CD4-positive, alpha-beta memory T cell (primary cell): ENCODE data around the gene ERO1A. TPM values are rescaled to one million over a fixed set of nuclear protein-coding genes. Genes with fewer than 3 reads are reported as not detected.

Experiments used
- CTCF ChIA-PET: fragments of 350-600 bp; sonication (Branson Sonifier 250); formaldehyde crosslinking; loops from one replicate; lab custom pipeline; 2021; ENCODE audit warnings: inconsistent platforms; ENCODE audit not compliant: partially characterized antibody; lab: Charles Lee
- POLR2A ChIA-PET: fragments of 350-600 bp; sonication (Branson Sonifier 250); formaldehyde crosslinking; loops from one replicate; lab custom pipeline; 2021; ENCODE audit not compliant: partially characterized antibody; lab: Charles Lee
- DNase-seq, 5 donors: peaks; one replicate each; pipeline versions ENCODE4 v3.0.0 to v3.0.0-alpha.2; 2020 to 2022; ENCODE audit warnings: mixed read lengths in 1 of 5
- H3K27ac ChIP-seq: one replicate; pipeline ENCODE4 v1.7.0; 2013; ENCODE audit warnings: low read depth, low read length
- H3K27me3 ChIP-seq: 2 replicates; pipeline ENCODE4 v1.7.0; 2013; ENCODE audit warnings: mild to moderate bottlenecking, low read length, moderate library complexity; ENCODE audit not compliant: insufficient read depth
- H3K36me3 ChIP-seq: 2 replicates; pipeline ENCODE4 v1.7.0; 2013; ENCODE audit warnings: mild to moderate bottlenecking, low read length, moderate library complexity; ENCODE audit not compliant: insufficient read depth
- H3K4me1 ChIP-seq: 2 replicates; pipeline ENCODE4 v1.7.0; 2013; ENCODE audit warnings: mild to moderate bottlenecking, low read length, moderate library complexity; ENCODE audit not compliant: insufficient read depth
- H3K4me3 ChIP-seq, 2 donors: one replicate each; pipeline ENCODE4 v1.7.0; 2013; ENCODE audit warnings: low read length in 2 of 2, mild to moderate bottlenecking in 1 of 2
- H3K9me3 ChIP-seq, 2 donors: one replicate each; pipeline ENCODE4 v1.7.0; 2013; ENCODE audit warnings: low read length in 2 of 2, control low read depth in 1 of 2; ENCODE audit not compliant: control insufficient read depth in 1 of 2
- H3K27ac Mint-ChIP-seq, 7 donors: one replicate each; pipeline ENCODE4 v1.8.0; 2020 to 2021; ENCODE audit warnings: mixed read lengths in 7 of 7, mild to moderate bottlenecking in 6 of 7, inconsistent platforms in 3 of 7, moderate library complexity in 3 of 7
- H3K27me3 Mint-ChIP-seq, 2 donors: one replicate each; pipeline ENCODE4 v1.8.0; 2020 to 2021; ENCODE audit warnings: mixed read lengths in 2 of 2
- H3K36me3 Mint-ChIP-seq, 2 donors: one replicate each; pipeline ENCODE4 v1.8.0; 2020 to 2021; ENCODE audit warnings: mixed read lengths in 2 of 2, inconsistent platforms in 1 of 2, mild to moderate bottlenecking in 1 of 2
- H3K4me1 Mint-ChIP-seq, 4 donors: one replicate each; pipeline ENCODE4 v1.8.0; 2020 to 2021; ENCODE audit warnings: mixed read lengths in 4 of 4, mild to moderate bottlenecking in 1 of 4
- H3K4me3 Mint-ChIP-seq, 8 donors: one replicate each; pipeline ENCODE4 v1.8.0; 2020 to 2021; ENCODE audit warnings: mixed read lengths in 8 of 8, mild to moderate bottlenecking in 7 of 8, moderate library complexity in 6 of 8, inconsistent platforms in 3 of 8
- H3K9me3 Mint-ChIP-seq, 8 donors: one replicate each; pipeline ENCODE4 v1.8.0; 2020 to 2021; ENCODE audit warnings: mixed read lengths in 8 of 8, mild to moderate bottlenecking in 5 of 8, inconsistent platforms in 3 of 8, moderate library complexity in 1 of 8
- intact Hi-C: fragments of 100-400 bp; cut with micrococcal nuclease; formaldehyde crosslinking; loops from one replicate; pipeline ENCODE4 v1.15.1; 2023
- polyA plus RNA-seq, 2 donors: library from polyadenylated mRNA; unstranded; fragments of 300-500 nt; fragmentation: Illumina TruSeq; gene quantifications; one replicate each; pipeline ENCODE4 v1.2.3, GENCODE V29; 2021
- total RNA-seq, 2 experiments: library from RNA; stranded (reverse); gene quantifications; one replicate each; pipeline ENCODE4 v1.2.3, GENCODE V29; 2021

ERO1A gene
- total RNA-seq (10 to 100 TPM; 93.8 to 98.3 TPM), polyA plus RNA-seq (10 to 100 TPM; 65.5 to 75.2 TPM)

GRCh38 chr14:52695481-52696091 is at the start of gene ERO1A:
Gene ERO1A, minus strand, starts transcription at chr14:52695558. Its CDS starts 77 bp downstream, at chr14:52695481.
- H3K27me3 Mint-ChIP-seq, result no peaks in the 10 kb centered on the region
- peak within 1 kb of the TSS; percentile 88 to 99 (median 98) for H3K27ac Mint-ChIP-seq
- ChIA-PET CTCF (interaction anchor here (0.6 to 1.3 kb wide), 4 partner anchors 11 to 23 kb away, joined by 3 to 4 read pairs (median 3); no protein-coding TSS in a partner anchor), POLR2A (interaction anchor here (0.8 to 3.3 kb wide), 17 partner anchors 9 to 457 kb away, joined by 3 to 29 read pairs (median 5); partner anchors contain the start of genes DDHD1, GNPNAT1, GPR137C and PSMC6)
- intact Hi-C loops, result loop anchor here (2.0 to 10.0 kb wide), 4 partner anchors 17 to 459 kb away; partner anchors contain the start of genes DDHD1 and FERMT2
- peaks cover 0 to 6% of the 10 kb centered on the region in 2 donors for H3K36me3 Mint-ChIP-seq
- DNase-seq, result peak; percentile 56 to 71 (median 60)
- no peaks in the 10 kb centered on the region for H3K36me3 ChIP-seq
- peaks cover 0 to 1% (median 0%) of the 10 kb centered on the region in 8 donors for H3K9me3 Mint-ChIP-seq
- peak within 1 kb of the TSS; percentile 98 to 100 (median 99) for H3K4me3 Mint-ChIP-seq
- peaks cover 39% of the 10 kb centered on the region for H3K4me1 ChIP-seq
- H3K4me1 Mint-ChIP-seq, result peaks cover 26 to 47% (median 40%) of the 10 kb centered on the region in 4 donors
- H3K27me3 ChIP-seq, result no peaks in the 10 kb centered on the region
- no peaks in the 10 kb centered on the region for H3K9me3 ChIP-seq
- peak within 1 kb of the TSS; percentile 81 for H3K27ac ChIP-seq
- H3K4me3 ChIP-seq, result peak within 1 kb of the TSS; percentile 96 to 99

GRCh38 chr14:52741865-52742264 is 46.5 kb upstream of the ERO1A start:
- no peaks in the 10 kb centered on the region for H3K27me3 Mint-ChIP-seq
- Histone ChIP-seq H3K9me3 (no peaks in the 10 kb centered on the region), H3K36me3 (peaks cover 11% of the 10 kb centered on the region), H3K27ac (peak overlapping the region; percentile 82), H3K4me1 (peaks cover 95% of the 10 kb centered on the region), H3K4me3 (peak overlapping the region; percentile 2 to 24), H3K27me3 (no peaks in the 10 kb centered on the region)
- POLR2A ChIA-PET, result interaction anchor here (0.6 to 4.7 kb wide), 26 partner anchors 8 to 895 kb away, joined by 3 to 108 read pairs (median 6); partner anchors contain the start of genes DDHD1, ERO1A, GNPNAT1 and GPR137C
- peak; percentile 34 to 47 (median 39) for DNase-seq
- H3K36me3 Mint-ChIP-seq, result peaks cover 28 to 32% of the 10 kb centered on the region in 2 donors
- peak overlapping the region; percentile 72 to 94 (median 83) for H3K4me3 Mint-ChIP-seq
- H3K27ac Mint-ChIP-seq, result peak overlapping the region; percentile 90 to 97 (median 94)
- H3K4me1 Mint-ChIP-seq, result peaks cover 45 to 82% (median 65%) of the 10 kb centered on the region in 4 donors
- intact Hi-C loops, result loop anchor here (1.0 to 2.0 kb wide), 3 partner anchors 12 to 47 kb away; partner anchors contain the start of genes ERO1A, PSMC6 and STYX
- CTCF ChIA-PET, result interaction anchor here (0.9 to 2.5 kb wide), 9 partner anchors 8 to 51 kb away, joined by 3 to 16 read pairs (median 4); partner anchors contain the start of gene STYX
- no peaks in the 10 kb centered on the region for H3K9me3 Mint-ChIP-seq

GRCh38 chr14:52740751-52741150 is 45.4 kb upstream of the ERO1A start:
- no peaks in the 10 kb centered on the region for H3K27me3 Mint-ChIP-seq
- H3K4me3 ChIP-seq, result no peak overlapping the region
- no peaks in the 10 kb centered on the region for H3K9me3 Mint-ChIP-seq
- peaks cover 51 to 84% (median 68%) of the 10 kb centered on the region in 4 donors for H3K4me1 Mint-ChIP-seq
- CTCF ChIA-PET, result interaction anchor here (1.6 to 2.5 kb wide), 3 partner anchors 9 to 46 kb away, joined by 4 to 16 read pairs (median 4); partner anchors contain the start of gene STYX
- no peak overlapping the region for H3K27ac ChIP-seq
- intact Hi-C loops, result loop anchor here (1.0 kb wide), 1 partner anchor 33 kb away; the partner anchor contains the start of gene PSMC6
- peaks cover 21 to 29% of the 10 kb centered on the region in 2 donors for H3K36me3 Mint-ChIP-seq
- H3K27me3 ChIP-seq, result no peaks in the 10 kb centered on the region
- H3K9me3 ChIP-seq, result no peaks in the 10 kb centered on the region
- DNase-seq, result no peak
- H3K4me1 ChIP-seq, result peaks cover 96% of the 10 kb centered on the region
- H3K4me3 Mint-ChIP-seq, result peak overlapping the region in 7 of 8 donors; percentile 3 to 88 (median 82)
- POLR2A ChIA-PET, result interaction anchor here (1.3 to 4.7 kb wide), 9 partner anchors 9 to 189 kb away, joined by 6 to 108 read pairs (median 20); partner anchors contain the start of genes ERO1A, GNPNAT1, GPR137C and PSMC6
- peaks cover 5% of the 10 kb centered on the region for H3K36me3 ChIP-seq
- peak overlapping the region; percentile 50 to 97 (median 88) for H3K27ac Mint-ChIP-seq

- POLR2A ChIA-PET, result interaction anchor here (1.0 to 1.3 kb wide), 3 partner anchors 8 to 52 kb away, joined by 3 to 4 read pairs (median 3); partner anchors contain the start of gene STYX
- H3K27me3 Mint-ChIP-seq, result no peaks in the 10 kb centered on the region
- no peaks in the 10 kb centered on the region for H3K9me3 ChIP-seq
- no peaks in the 10 kb centered on the region for H3K36me3 ChIP-seq
- CTCF ChIA-PET, result interaction anchor here (1.0 kb wide), 2 partner anchors 10 to 17 kb away, joined by 3 read pairs; no protein-coding TSS in a partner anchor
- peak overlapping the region in 5 of 7 donors; percentile 21 to 79 (median 50) for H3K27ac Mint-ChIP-seq
- peak overlapping the region in 5 of 8 donors; percentile 38 to 75 (median 57) for H3K4me3 Mint-ChIP-seq
- intact Hi-C loops, result no loop called here
- H3K27ac ChIP-seq, result no peak overlapping the region
- no peak overlapping the region for H3K4me3 ChIP-seq
- H3K9me3 Mint-ChIP-seq, result no peaks in the 10 kb centered on the region
- peaks cover 32 to 36% of the 10 kb centered on the region in 2 donors for H3K36me3 Mint-ChIP-seq
- DNase-seq, result peak in 1 of 5 donors; percentile 16
- no peaks in the 10 kb centered on the region for H3K27me3 ChIP-seq
- H3K4me1 ChIP-seq, result peaks cover 95% of the 10 kb centered on the region
- H3K4me1 Mint-ChIP-seq, result peaks cover 52 to 84% (median 72%) of the 10 kb centered on the region in 4 donors
Measured at GRCh38 chr14:52738409-52738808, 43.1 kb upstream of the ERO1A start.

GRCh38 chr14:52735921-52736489 is 40.6 kb upstream of the ERO1A start:
- CTCF ChIA-PET, result interaction anchor here (1.1 to 2.3 kb wide), 2 partner anchors 11 to 13 kb away, joined by 3 to 7 read pairs; no protein-coding TSS in a partner anchor
- peak overlapping the region; percentile 49 to 96 (median 83) for H3K27ac Mint-ChIP-seq
- POLR2A ChIA-PET, result interaction anchor here (0.9 to 2.0 kb wide), 3 partner anchors 8 to 41 kb away, joined by 4 to 10 read pairs (median 4); partner anchors contain the start of gene ERO1A
- no peak for DNase-seq
- Histone ChIP-seq H3K4me3 (no peak overlapping the region), H3K27me3 (no peaks in the 10 kb centered on the region), H3K36me3 (no peaks in the 10 kb centered on the region), H3K27ac (no peak overlapping the region), H3K9me3 (no peaks in the 10 kb centered on the region), H3K4me1 (peaks cover 90% of the 10 kb centered on the region)
- H3K9me3 Mint-ChIP-seq, result no peaks in the 10 kb centered on the region
- peaks cover 49 to 87% (median 72%) of the 10 kb centered on the region in 4 donors for H3K4me1 Mint-ChIP-seq
- H3K4me3 Mint-ChIP-seq, result peak overlapping the region; percentile 16 to 66 (median 42)
- peaks cover 39 to 43% of the 10 kb centered on the region in 2 donors for H3K36me3 Mint-ChIP-seq
- intact Hi-C loops, result no loop called here
- no peaks in the 10 kb centered on the region for H3K27me3 Mint-ChIP-seq

GRCh38 chr14:52733824-52734223 is 38.5 kb upstream of the ERO1A start:
- no peaks in the 10 kb centered on the region for H3K9me3 Mint-ChIP-seq
- CTCF ChIA-PET, result no interaction called here

More at GRCh38 chr14:52733824-52734223, 38.5 kb upstream of the ERO1A start:
- peaks cover 42 to 86% (median 70%) of the 10 kb centered on the region in 4 donors for H3K4me1 Mint-ChIP-seq
- peak in 1 of 5 donors; percentile 31 for DNase-seq
- Histone ChIP-seq H3K4me3 (no peak overlapping the region), H3K27ac (no peak overlapping the region), H3K9me3 (no peaks in the 10 kb centered on the region), H3K4me1 (peaks cover 73% of the 10 kb centered on the region), H3K27me3 (no peaks in the 10 kb centered on the region), H3K36me3 (no peaks in the 10 kb centered on the region)
- POLR2A ChIA-PET, result interaction anchor here (1.3 kb wide), 1 partner anchor 40 kb away, joined by 3 read pairs; no protein-coding TSS in a partner anchor
- intact Hi-C loops, result no loop called here
- peak overlapping the region in 3 of 8 donors; percentile 21 to 64 (median 49) for H3K4me3 Mint-ChIP-seq
- H3K36me3 Mint-ChIP-seq, result peaks cover 29 to 51% of the 10 kb centered on the region in 2 donors
- peak overlapping the region in 6 of 7 donors; percentile 1 to 66 (median 39) for H3K27ac Mint-ChIP-seq
- no peaks in the 10 kb centered on the region for H3K27me3 Mint-ChIP-seq
